NCI-H1092 treated with DMSO at 0.1 percent for 48 hours (cell line): ENCODE results near the gene PIK3R1.

ENCODE experiments used
- DNase-seq: peaks from one replicate; lab custom pipeline; 2025; lab: John Stamatoyannopoulos, UW

Gene PIK3R1

GRCh38 chr5:68215208-68215897 lies at the start of gene PIK3R1:
TSS of gene PIK3R1 (plus strand) at chr5:68215756. CDS start at chr5:68226676, 10,920 bp downstream.
- peak; percentile 89 for DNase-seq

- DNase-seq, result no peak
Measured at GRCh38 chr5:68167195-68167651, 48.3 kb upstream of the PIK3R1 start.

GRCh38 chr5:68169903-68170302 lies 45.7 kb upstream of the PIK3R1 start:
- DNase-seq, result no peak

GRCh38 chr5:68170826-68171558 lies 44.6 kb upstream of the PIK3R1 start:
- no peak for DNase-seq

- DNase-seq, result no peak
Measured at GRCh38 chr5:68172314-68172713, 43.2 kb upstream of the PIK3R1 start.

DNA sequence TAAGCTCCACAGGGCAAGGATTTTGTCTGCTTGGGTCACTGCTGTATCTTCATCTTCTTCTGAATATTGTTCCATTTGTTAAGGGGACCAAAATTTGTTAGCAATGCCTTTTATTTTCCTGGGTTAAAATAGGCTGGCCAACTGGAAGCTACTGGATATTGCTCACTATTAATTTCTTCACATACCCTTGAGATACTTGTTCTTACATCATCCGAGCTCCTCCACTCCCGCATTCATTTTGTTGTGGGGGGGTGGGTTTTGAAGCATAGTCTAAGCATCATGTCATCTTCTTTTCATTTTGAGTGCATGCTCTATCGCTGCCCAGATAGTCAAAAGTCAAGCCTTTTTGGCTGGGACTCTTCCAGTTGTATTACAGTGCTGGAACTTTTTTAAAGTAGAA lies 42.5 kb upstream of the PIK3R1 start:
- no peak for DNase-seq

GRCh38 chr5:68176253-68176652 lies 39.3 kb upstream of the PIK3R1 start:
- DNase-seq, result no peak

DNA sequence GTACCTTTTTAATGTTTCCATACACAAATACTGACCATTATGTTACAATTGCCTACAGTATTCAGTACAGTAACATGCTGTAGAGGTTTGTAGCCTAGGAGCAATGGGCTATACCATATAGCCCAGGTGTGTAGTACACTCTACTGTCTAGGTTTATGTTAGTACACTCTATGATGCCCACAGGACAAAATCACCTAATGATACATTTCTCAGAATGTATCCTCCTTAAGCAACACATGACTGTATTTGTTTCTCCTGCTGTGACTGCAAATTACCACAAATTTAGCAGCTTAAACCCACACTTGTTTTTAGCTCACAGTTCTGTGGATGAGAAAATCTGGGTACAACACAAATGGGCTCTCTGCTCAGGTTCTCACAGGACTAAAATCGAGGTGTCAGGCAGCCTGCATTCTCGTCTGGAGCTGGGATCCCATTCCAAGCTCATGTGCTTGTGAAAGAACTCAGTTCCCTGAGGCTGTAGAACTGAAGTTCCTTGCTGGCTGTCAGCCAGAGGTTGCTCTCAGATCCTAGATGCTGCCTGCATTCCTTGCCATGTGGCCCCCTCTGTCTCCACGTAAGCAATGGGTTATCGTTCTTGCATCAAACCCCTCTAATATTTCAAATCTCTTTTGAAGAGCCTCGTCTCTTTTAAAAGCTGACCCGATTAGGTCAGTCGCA lies 38.6 kb upstream of the PIK3R1 start:
- no peak for DNase-seq

DNA sequence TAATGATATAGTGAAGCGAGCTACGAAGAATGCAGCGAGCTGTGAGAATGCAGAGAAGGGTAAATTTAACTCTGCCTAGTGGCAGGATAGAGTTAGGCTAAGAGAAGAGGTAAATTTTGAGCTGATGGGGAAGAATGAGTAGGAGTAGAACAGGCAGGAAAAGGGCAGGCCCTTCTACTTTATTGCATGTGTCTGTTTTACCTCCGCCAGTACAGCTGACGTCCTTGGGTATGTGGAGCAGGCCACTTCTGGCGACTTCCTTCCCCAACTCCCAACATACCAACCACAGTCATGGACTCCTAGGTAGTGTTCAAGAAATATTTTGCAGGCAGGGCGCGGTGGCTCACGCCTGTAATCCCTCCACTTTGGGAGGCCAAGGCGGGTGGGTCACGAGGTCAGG lies 37.9 kb upstream of the PIK3R1 start:
- no peak for DNase-seq

GRCh38 chr5:68178579-68178978 lies 37.0 kb upstream of the PIK3R1 start:
- no peak for DNase-seq

GRCh38 chr5:68180121-68181038 lies 35.2 kb upstream of the PIK3R1 start:
- DNase-seq, result no peak

GRCh38 chr5:68181039-68181599 lies 34.4 kb upstream of the PIK3R1 start:
- DNase-seq, result no peak

DNA sequence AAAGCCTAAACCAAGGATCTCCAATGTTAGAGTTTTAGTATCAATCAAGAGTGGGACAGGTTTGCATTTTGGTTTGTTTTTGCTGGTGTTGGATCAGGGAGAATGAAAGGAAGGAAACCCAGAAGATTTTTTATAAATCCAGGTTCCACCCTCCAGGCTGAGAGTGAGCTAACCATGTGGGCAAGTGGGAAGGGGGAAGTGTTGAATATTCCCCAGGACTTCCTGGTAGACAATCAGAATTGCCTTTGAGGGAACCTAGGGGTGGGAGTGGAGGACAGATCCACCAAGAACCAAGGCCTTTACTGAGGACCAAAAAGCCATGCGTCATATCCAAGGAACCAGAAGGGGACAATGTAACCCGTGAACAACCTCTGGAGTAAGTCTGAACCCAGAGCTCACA lies 33.5 kb upstream of the PIK3R1 start:
- no peak for DNase-seq

- DNase-seq, result no peak
Measured at GRCh38 chr5:68182534-68182933, 33.0 kb upstream of the PIK3R1 start.

DNA sequence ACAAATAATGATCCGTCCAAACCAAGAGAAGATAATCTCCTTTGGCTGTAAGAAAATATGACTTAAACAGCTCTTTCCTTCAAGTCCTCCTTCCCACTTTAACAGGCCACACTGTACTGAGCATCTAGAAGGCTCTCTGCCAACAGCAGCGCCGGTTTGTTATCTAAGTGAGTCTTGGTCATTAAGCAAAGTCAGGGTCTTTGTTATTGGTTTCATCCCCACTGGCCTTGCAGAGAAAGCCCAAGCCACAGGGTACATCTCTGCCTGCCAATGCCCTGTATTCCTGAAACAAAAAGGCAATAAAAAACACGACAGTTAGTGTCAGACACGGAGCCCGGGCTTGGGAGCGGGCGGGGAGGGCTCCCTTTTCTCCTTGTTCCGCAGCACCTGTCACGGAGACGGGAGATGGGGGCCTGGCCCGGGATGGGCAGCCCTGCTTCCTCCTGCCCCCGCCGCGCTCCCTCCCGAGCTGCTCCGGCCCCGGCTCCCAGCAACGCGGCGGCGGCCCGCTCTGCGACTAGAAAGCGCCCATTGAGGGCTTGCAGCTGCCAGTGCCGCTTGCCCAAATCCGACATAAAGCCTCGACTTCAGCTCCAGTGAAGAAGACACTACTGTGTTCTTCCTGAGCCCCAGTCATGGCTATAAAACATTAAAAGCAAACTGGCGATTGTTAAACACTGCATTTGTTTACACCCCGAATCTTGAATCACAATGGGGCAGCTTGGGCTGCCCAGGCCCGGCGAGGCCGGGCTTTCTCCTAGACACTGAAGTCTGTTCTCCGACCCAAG lies 28.1 kb upstream of the PIK3R1 start:
- peak; percentile 55 for DNase-seq

DNA sequence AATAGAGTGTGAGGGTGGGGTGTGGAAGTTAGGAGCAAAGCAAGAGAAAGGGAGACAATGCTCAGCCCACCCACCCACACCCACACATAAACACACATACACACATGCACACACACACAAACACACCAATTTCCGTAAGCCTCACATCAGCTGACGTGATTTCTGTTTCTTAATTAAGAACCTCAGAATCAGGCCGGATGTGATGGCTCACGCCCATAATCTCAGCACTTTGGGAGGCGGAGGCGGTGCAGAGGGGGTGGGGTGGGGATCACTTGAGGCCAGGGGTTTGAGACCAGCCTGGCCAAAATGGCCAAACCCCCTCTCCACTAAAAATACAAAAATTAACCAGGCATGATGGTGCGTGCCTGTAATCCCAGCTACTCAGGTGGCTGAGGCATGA lies 26.4 kb upstream of the PIK3R1 start:
- no peak for DNase-seq

- DNase-seq, result peak; percentile 62
Measured at GRCh38 chr5:68189613-68190012, 25.9 kb upstream of the PIK3R1 start.

DNA sequence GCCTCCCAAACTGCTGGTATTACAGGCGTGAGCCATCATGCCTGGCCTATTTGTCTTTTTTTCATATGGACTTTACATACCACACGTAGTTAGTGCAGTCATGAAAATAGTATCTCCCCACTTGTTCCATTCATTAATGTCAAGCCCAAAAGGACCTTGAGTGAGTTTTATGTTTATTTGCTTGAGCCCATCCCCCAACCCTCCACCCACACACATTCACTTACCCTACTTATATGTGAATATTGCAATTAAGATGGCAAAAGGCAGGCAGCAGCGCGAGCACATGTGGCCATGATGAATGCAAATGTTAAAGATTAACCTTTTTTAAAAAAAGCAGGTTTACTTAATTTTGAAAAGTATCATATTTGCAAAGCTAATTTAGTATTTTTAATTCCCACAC lies 24.9 kb upstream of the PIK3R1 start:
- no peak for DNase-seq

DNA sequence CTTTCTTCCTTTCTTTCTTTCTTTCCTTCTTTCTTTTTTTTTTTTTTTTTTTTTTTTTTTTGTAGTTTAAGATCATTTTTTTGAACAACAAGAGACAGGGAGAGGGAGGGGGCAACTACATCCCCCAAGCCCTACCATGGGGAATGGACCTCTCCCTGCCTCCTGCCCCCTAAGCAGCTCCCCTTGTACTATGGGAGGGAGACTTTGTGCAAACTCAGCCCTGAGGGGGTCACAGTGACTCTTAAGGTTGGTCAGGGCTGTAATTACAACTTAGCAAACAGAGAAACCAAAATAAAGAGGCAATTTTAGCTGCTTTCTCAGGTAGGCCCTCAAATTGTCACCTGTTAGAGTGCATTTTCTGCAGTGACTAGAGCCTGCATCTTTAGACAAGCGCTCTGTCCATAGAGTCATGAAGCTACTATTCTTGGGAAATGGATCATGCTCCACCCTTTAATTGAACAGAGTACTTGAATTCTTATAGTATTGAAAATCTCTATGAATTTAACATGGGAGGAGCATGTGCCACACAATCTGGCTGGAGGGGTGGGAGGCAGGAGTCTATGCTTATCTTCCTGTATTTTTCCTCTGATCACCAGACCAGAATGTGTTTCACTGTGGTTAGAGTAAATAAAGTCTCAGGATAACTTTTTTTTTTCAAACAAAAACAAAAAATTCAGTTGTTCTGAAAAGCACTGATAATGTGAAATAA lies 24.3 kb upstream of the PIK3R1 start:
- DNase-seq, result no peak

DNA sequence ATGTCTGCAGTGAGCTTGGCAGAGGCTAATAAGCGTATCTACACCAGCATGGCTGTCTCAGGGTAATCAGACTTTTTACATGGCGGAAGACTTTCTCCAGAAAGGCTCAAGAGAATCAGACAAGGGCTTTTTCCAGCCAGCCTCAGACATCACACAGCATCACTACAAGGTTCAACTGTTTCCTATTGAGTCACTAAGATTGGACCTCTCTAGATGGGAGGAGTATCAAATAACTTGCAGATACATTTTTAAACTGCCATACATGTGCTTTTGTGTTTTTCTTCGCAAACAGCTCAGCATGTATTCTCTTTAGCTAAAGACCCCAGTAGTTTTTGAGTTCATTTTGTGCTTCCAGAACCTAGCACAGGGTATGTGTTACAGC lies 22.9 kb upstream of the PIK3R1 start:
- DNase-seq, result no peak
